Hepatocyte (in vitro differentiated cells): ENCODE measurements around the gene ZNF641. TPM values are rescaled to one million over a fixed set of nuclear protein-coding genes. Genes with fewer than 3 reads are reported as not detected.

Source experiments
- DNase-seq: peaks from one replicate; pipeline ENCODE4 v3.0.0-alpha.2; 2016; ENCODE audit warnings: low spot score
- H2AFZ ChIP-seq: fragments of 200-600 bp; sonication (generic); 2 replicates; pipeline ENCODE4 v1.6.0; 2016; ENCODE audit warnings: antibody characterized with exemption, mild to moderate bottlenecking
- H3K27ac ChIP-seq: fragments of 200-600 bp; sonication (generic); 2 replicates; pipeline ENCODE4 v1.5.1; 2016; ENCODE audit warnings: mild to moderate bottlenecking
- H3K27me3 ChIP-seq: fragments of 200-600 bp; sonication (generic); 2 replicates; pipeline ENCODE4 v1.6.1; 2016
- H3K36me3 ChIP-seq: fragments of 200-600 bp; sonication (generic); replicated peaks from 2 replicates; pipeline ENCODE4 v1.5.1; 2016; ENCODE audit warnings: low read depth; ENCODE audit not compliant: insufficient read depth
- H3K4me1 ChIP-seq: fragments of 200-600 bp; sonication (generic); 2 replicates; pipeline ENCODE4 v1.5.1; 2016; ENCODE audit warnings: mild to moderate bottlenecking, moderate library complexity; ENCODE audit not compliant: insufficient read depth
- H3K4me2 ChIP-seq: fragments of 200-600 bp; sonication (generic); 2 replicates; pipeline ENCODE4 v1.6.0; 2016
- H3K4me3 ChIP-seq: fragments of 200-600 bp; sonication (generic); 2 replicates; pipeline ENCODE4 v1.5.1; 2016; ENCODE audit warnings: mild to moderate bottlenecking
- H3K79me2 ChIP-seq: fragments of 200-600 bp; sonication (generic); 2 replicates; pipeline ENCODE4 v1.6.0; 2017; ENCODE audit warnings: mild to moderate bottlenecking
- H3K9me2 ChIP-seq: fragments of 200-600 bp; sonication (generic); replicated peaks from 2 replicates; pipeline ENCODE4 v1.6.0; 2017; ENCODE audit warnings: mild to moderate bottlenecking; ENCODE audit not compliant: insufficient read depth
- H3K9me3 ChIP-seq: fragments of 200-600 bp; sonication (generic); 2 replicates; pipeline ENCODE4 v1.5.1; 2016; ENCODE audit warnings: low read depth, mild to moderate bottlenecking
- H4K20me1 ChIP-seq: fragments of 200-600 bp; sonication (generic); 2 replicates; pipeline ENCODE4 v1.6.0; 2016; ENCODE audit warnings: mild to moderate bottlenecking; ENCODE audit not compliant: insufficient read depth, poor library complexity, severe bottlenecking
- CTCF ChIP-seq: fragments of 200-600 bp; sonication (generic); IDR thresholded peaks from 2 replicates; pipeline ENCODE4 v1.5.1; 2016; ENCODE audit warnings: antibody characterized with exemption, mild to moderate bottlenecking; ENCODE audit not compliant: poor library complexity
- EZH2 ChIP-seq: fragments of 200-600 bp; sonication (generic); IDR thresholded peaks from 2 replicates; pipeline ENCODE4 v1.6.1; 2016; ENCODE audit warnings: antibody characterized with exemption, mild to moderate bottlenecking, borderline replicate concordance
- EZH2phosphoT487 ChIP-seq: fragments of 200-600 bp; sonication (generic); IDR thresholded peaks from one replicate; pipeline ENCODE4 v1.6.1; 2018; ENCODE audit warnings: antibody characterized with exemption, mild to moderate bottlenecking, low read depth, moderate library complexity; ENCODE audit not compliant: unreplicated experiment, severe bottlenecking
- WGBS: methylation state at CpG from one replicate; pipeline ENCODE4 v1.1.6; 2016; ENCODE audit warnings: low lambda C conversion rate; ENCODE audit errors: missing lambda C conversion rate; 5-methylcytosine and 5-hydroxymethylcytosine counted together
- polyA plus RNA-seq: library from polyadenylated mRNA; unstranded; fragments of >200 nt; fragmentation: Nextera tagmentation; extraction: Ambion mirVana; gene quantifications from 2 replicates; pipeline ENCODE4 v1.2.1, GENCODE V29; 2016
- total RNA-seq: library from RNA; depleted of rRNA; stranded (reverse); fragments of >200 nt; gene quantifications from 2 replicates; pipeline ENCODE4 v1.2.3, GENCODE V29; 2014

Gene ZNF641
- total and polyA plus RNA-seq, 2 experiments from 2014 or later: 15.5 to 37.2 TPM

- 41% methylated on average over 2 of the region's 2 CpGs for WGBS
- Histone ChIP-seq H3K36me3 (no peaks in the 10 kb centered on the region), H3K79me2 (no peaks in the 10 kb centered on the region), H3K4me2 (no peak overlapping the region), H3K27me3 (no peaks in the 10 kb centered on the region), H4K20me1 (no peaks in the 10 kb centered on the region), H3K9me2 (no peaks in the 10 kb centered on the region), H2AFZ (no peak overlapping the region), H3K27ac (no peak overlapping the region), H3K4me3 (no peak overlapping the region), H3K9me3 (no peaks in the 10 kb centered on the region), H3K4me1 (no peaks in the 10 kb centered on the region)
- no peak for DNase-seq
- TF ChIP-seq CTCF: no peak
- TF ChIP-seq EZH2phosphoT487: no peak
- no peak for TF ChIP-seq EZH2
These were observed 26.9 kb upstream of the ZNF641 start for GRCh38 chr12:48377646-48378045.

GRCh38 chr12:48374164-48374563, 23.4 kb upstream of the ZNF641 start:
- no peak for DNase-seq
- H3K9me2 ChIP-seq: no peaks in the 10 kb centered on the region
- no peak overlapping the region for H3K27ac ChIP-seq
- H3K4me2 ChIP-seq: no peak overlapping the region
- TF ChIP-seq CTCF: no peak
- no peak for TF ChIP-seq EZH2phosphoT487
- no peak for TF ChIP-seq EZH2
- no peak overlapping the region for H2AFZ ChIP-seq
- no peaks in the 10 kb centered on the region for H3K27me3 ChIP-seq
- no peaks in the 10 kb centered on the region for H3K36me3 ChIP-seq
- no peaks in the 10 kb centered on the region for H3K4me1 ChIP-seq
- no peaks in the 10 kb centered on the region for H3K9me3 ChIP-seq
- H3K79me2 ChIP-seq: no peaks in the 10 kb centered on the region
- H3K4me3 ChIP-seq: no peak overlapping the region
- H4K20me1 ChIP-seq: no peaks in the 10 kb centered on the region

GRCh38 chr12:48366131-48366530, 15.4 kb upstream of the ZNF641 start:
- 28% methylated on average over 2 of the region's 2 CpGs for WGBS
- Histone ChIP-seq H3K36me3 (no peaks in the 10 kb centered on the region), H3K9me3 (no peaks in the 10 kb centered on the region), H3K27me3 (no peaks in the 10 kb centered on the region), H2AFZ (no peak overlapping the region), H3K79me2 (no peaks in the 10 kb centered on the region), H3K9me2 (no peaks in the 10 kb centered on the region), H4K20me1 (no peaks in the 10 kb centered on the region), H3K4me2 (no peak overlapping the region), H3K4me1 (no peaks in the 10 kb centered on the region), H3K4me3 (no peak overlapping the region), H3K27ac (no peak overlapping the region)
- TF ChIP-seq EZH2: no peak
- no peak for TF ChIP-seq EZH2phosphoT487
- no peak for TF ChIP-seq CTCF
- DNase-seq: no peak
